ENCODE results near the gene APOBEC3F.

The APOBEC3F gene

DNA sequence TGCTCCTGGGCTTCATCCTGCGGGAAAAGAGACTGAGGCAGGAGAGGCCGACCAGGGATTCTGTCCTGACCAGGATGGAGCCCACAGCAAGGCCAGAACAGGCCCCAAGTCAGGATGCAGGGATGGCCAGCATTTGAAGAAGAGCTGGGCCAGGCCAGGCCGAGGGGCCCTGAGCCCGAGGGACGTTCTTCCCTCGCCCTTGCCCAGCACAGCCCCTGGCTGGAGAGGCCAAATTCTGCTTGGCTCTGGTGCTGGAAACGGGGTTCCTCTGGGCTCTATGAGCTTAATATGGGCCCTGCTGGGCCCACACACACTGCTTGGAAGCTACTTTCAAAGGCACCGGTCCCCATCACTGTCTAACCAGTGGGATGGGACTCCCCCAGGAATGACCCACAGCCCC lies 44.0 kb downstream of the APOBEC3F start:
- DNase-seq (ENCODE audit: low spot score) = no peak
- no peak for TF ChIP-seq CTCF (IDR thresholded peaks at IDR 0.05; ENCODE audit: borderline replicate concordance, control extremely low read depth, extremely low read depth, insufficient read depth, missing control alignments)
- in situ Hi-C loops (cut with MboI; ENCODE audit: low sequenced_read_pairs, unreplicated experiment) = no loop called here

DNA sequence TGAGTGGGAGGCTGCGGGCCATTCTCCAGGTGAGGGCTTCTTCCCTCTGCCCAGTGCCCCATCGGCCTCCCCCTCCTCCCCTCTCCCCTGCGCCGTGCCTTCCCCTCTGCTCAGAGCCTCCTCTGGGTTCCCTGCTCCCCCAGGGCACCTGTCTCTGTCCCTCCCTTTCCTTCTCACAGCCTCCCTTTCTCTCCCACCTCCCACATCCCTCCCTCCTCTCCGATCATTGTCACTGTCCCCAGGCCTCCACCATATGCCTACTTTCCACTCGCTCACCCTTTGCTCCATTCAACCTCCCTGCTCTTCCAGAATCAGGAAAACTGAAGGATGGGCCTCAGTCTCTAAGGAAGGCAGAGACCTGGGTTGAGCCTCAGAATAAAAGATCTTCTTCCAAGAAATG lies 46.4 kb downstream of the APOBEC3F start:
- TF ChIP-seq CTCF (IDR thresholded peaks at IDR 0.05; ENCODE audit: borderline replicate concordance, control extremely low read depth, extremely low read depth, insufficient read depth, missing control alignments) = no peak
- DNase-seq (ENCODE audit: low spot score) = no peak
- in situ Hi-C loops (cut with MboI; ENCODE audit: low sequenced_read_pairs, unreplicated experiment) = no loop called here

DNA sequence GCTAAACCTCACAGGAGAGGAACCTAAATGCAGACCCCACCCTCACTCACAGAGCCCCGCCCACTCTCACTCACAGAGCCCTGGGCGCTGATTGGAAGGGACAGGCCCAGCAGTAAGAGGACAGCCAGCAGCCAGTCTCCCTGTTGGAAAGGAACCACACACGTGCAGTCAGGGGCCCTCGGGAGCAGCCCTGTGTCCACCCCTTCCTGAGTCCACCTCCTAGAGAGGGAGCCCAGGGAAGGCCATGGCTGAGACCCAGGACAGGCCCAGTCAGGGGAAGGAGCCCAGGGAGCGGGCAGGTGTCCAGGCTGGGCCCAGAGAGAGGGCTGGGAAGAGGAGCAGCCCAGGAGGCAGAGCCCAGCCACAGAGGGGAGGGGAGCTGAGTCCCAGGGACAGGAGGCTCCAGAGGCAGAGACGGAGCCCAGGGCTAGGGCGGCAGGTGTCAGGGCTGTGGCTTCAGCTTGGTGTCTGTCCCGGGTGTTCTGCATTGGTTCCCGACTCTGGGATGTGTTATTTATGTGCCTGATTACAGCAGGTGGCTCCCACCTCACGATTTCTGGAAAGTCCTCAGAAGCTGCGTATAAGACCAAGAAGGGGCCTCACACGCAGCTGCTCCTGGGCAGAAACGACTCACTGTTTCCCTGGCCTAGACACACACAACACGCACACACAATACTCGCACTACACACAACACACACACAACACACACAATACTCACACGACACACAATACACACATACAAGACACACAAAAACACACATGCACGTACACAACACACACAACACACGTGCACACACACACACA lies 47.4 kb downstream of the APOBEC3F start:
- no peak for DNase-seq (ENCODE audit: low spot score)
- no peak for TF ChIP-seq CTCF (IDR thresholded peaks at IDR 0.05; ENCODE audit: borderline replicate concordance, control extremely low read depth, extremely low read depth, insufficient read depth, missing control alignments)

GRCh38 chr22:39088685-39089032 lies 48.0 kb downstream of the APOBEC3F start:
- no peak for DNase-seq (ENCODE audit: low spot score)
- in situ Hi-C loops (cut with MboI; ENCODE audit: low sequenced_read_pairs, unreplicated experiment) = no loop called here
- TF ChIP-seq CTCF (IDR thresholded peaks at IDR 0.05; ENCODE audit: borderline replicate concordance, control extremely low read depth, extremely low read depth, insufficient read depth, missing control alignments) = no peak

More for the DNA sequence above, 47.4 kb downstream of the APOBEC3F start:
- in situ Hi-C loops (cut with MboI; ENCODE audit: low sequenced_read_pairs, unreplicated experiment) = no loop called here

- no peak for DNase-seq (ENCODE audit: low spot score)
Measured at GRCh38 chr22:39089928-39090327, 49.3 kb downstream of the APOBEC3F start.

DNA sequence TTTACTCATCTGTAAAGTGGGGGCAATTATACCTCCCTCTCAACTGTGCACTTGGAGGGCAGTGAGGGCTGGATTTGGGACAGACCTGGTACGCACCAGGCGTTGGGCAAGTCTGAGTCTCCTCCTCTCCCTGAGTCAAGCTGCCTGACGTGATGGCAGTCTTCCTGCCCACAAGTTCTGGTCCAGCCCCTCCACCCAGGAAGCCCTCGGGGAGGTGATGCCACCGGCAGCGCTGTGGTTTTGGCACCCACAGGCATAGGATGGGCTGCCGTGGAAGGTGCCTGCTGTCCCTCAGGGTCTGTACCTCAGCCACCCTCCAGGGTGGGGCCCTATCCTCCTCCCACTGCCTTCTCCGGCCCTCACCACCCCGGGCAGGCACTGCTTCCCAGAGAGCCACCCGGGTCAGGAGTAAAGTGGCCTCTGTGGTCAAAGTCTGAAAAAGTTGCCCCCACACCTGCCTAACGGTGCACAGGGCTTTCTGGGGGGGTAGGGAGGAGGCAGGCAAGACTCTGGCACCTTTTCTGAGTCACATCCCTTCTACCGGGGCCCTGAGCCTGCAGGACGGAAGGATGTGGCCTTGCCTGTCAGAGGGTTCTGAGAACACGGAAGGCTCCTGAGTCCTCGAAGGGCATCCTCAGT lies 49.9 kb downstream of the APOBEC3F start:
- no peak for TF ChIP-seq CTCF (IDR thresholded peaks at IDR 0.05; ENCODE audit: borderline replicate concordance, control extremely low read depth, extremely low read depth, insufficient read depth, missing control alignments)
- in situ Hi-C loops (cut with MboI; ENCODE audit: low sequenced_read_pairs, unreplicated experiment) = no loop called here
- DNase-seq (ENCODE audit: low spot score) = no peak

More at GRCh38 chr22:39089928-39090327, 49.3 kb downstream of the APOBEC3F start:
- TF ChIP-seq CTCF (IDR thresholded peaks at IDR 0.05; ENCODE audit: borderline replicate concordance, control extremely low read depth, extremely low read depth, insufficient read depth, missing control alignments) = no peak
- in situ Hi-C loops (cut with MboI; ENCODE audit: low sequenced_read_pairs, unreplicated experiment) = no loop called here
